HG03558 (cell line): ENCODE data around the gene GRAMD1B.

Experiments used
- ATAC-seq: cut with Tn5 transposase; IDR thresholded peaks from one replicate; pipeline ENCODE4 v1.9.1; 2021; ENCODE audit warnings: moderate number of reproducible peaks; ENCODE audit not compliant: unreplicated experiment; ENCODE audit errors: extremely low read depth

GRAMD1B gene

DNA sequence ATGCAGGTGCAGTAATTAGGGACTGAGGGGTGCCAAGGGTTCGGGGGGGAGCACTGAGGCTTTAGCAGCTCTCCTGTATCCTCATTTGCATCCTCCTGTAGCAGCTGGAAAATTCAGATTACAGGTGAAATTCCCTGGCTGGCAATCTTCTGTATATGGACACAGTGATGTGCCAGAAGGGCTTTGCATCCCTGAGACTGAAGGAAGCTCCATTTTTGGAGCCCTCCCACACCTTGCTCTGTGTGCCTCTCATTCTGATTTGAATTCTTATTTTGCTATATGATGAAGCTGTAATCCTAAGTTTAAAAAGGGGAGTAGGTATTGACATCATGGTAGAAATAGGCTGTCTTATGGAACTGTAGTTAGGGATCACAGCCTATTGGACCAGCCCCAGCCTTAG is 177.7 kb downstream of the GRAMD1B start:
- no peak for ATAC-seq

DNA sequence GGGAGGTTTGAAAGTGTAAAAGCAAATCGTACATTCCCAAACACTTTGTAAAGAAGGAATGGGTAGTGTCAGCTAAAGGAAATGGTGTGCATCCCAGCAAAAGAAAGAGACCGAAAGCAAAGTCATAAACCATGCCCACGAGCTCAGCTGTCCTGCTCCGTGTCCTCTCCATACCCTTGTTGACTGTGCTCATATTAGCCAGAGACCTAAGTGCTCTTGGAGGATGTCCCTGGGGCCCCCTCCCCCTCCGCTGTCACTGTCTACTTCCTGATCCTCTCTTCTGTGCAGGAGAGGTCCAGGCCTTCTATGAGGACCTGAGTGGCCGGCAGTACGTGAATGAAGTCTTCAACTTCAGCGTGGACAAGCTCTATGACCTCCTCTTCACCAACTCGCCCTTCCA is 178.3 kb downstream of the GRAMD1B start:
- no peak for ATAC-seq

DNA sequence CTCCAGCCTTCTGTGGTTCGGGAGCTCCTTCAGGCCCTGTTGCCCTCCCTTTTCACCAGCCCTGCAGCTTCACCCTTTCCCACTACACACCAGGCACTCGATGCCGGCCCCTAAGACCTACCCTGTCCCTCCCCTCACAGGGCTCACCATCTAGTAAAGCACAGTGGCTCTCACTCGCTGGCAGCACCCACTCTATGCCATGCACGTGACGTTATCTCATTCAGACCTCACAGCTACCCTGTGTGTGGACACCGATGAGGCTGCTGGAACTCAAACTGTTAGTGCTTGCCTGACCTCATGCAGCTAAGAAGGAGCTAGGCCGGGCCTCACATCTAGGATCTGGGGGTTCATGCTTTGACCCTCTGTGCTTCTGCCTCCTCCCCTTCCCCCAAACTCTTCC is 178.9 kb downstream of the GRAMD1B start:
- ATAC-seq: no peak

DNA sequence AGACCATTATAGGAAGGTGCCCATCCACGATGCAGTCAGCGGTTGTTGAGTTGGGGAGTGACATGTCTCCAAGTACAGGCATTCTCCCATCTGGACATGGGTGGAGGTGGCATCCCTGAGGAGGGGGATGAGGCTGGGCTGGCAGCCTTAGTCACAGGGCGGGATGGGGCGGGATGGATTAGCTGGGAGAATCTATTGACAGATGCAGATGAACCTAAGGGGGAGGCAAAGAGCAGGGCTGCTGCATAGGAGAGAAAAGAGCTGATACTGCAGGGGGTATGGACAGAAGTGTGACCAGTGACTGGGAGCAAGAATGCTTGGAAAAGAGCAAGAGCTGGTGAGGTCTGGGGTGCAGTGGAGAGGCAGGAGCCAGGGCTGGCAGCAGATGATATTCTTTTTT is 181.6 kb downstream of the GRAMD1B start:
- ATAC-seq: no peak

DNA sequence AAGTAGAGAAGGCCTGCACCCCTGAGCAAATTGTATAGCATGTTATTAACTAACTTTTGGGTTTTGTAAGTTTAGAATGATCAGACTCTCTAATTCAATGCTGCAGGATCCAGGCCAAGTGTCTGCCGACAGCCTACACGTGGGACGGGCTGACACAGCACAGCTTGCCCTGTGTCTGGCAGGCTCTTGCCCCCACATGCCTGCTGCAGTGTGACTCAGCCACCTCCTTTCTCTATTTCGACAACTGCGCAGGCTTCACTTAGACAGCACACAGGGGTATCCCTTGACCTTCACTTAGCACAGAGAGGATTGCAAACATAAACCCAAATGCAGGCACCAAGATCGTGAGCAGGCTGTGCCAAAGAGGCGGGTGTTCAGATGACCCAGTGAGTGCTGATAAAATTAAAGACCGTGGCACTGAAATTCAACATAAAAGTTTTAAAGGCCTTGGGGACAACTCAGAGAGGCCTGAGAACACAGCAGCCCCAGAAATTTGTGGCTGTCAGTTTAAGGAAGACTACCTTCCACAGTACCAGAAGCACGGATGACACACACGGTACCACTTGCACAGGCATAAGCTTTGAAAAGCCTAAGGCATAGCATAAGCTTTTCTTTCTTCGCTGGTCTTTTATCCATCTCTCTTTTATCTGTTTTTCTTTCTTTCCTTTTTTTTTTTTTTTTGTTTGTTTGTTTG is 186.6 kb downstream of the GRAMD1B start:
- no peak for ATAC-seq

DNA sequence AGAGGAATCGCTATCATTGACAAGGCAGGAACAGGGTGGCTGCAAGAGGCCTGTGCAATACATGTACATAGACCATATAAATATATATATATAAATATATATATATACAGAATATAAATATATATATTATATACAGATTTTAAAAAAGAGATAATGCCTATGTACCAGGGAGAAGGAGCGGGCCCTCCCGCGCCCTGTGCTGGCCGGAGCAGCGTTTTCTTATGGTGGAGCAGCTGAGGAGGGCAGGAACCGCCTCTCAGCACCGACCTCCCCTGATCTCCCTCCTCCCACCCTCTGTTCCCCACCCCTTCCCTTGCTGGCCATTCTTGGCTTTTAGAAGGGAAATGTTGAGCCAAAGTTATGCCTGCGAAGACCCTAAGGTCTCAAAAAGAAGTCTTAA is 192.5 kb downstream of the GRAMD1B start:
- ATAC-seq: no peak

DNA sequence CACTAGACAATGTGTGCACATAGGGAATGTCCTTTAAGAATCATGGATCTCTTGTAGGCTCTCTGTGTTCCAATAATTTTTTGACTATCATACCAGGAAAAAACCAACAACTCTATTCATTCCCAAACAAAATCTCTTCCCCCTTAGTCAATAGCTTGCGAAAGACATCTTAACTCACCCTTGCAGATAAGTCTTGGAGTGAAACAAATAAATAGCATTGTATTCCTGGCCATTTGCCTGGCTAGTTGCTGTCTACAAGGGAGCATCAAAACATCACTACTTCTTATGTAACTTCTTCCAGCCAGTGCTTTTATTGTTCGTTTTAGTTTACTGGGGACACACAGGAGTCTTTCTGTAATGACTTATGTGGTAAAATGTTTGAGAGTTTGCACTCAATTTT is 194.9 kb downstream of the GRAMD1B start:
- ATAC-seq: no peak

DNA sequence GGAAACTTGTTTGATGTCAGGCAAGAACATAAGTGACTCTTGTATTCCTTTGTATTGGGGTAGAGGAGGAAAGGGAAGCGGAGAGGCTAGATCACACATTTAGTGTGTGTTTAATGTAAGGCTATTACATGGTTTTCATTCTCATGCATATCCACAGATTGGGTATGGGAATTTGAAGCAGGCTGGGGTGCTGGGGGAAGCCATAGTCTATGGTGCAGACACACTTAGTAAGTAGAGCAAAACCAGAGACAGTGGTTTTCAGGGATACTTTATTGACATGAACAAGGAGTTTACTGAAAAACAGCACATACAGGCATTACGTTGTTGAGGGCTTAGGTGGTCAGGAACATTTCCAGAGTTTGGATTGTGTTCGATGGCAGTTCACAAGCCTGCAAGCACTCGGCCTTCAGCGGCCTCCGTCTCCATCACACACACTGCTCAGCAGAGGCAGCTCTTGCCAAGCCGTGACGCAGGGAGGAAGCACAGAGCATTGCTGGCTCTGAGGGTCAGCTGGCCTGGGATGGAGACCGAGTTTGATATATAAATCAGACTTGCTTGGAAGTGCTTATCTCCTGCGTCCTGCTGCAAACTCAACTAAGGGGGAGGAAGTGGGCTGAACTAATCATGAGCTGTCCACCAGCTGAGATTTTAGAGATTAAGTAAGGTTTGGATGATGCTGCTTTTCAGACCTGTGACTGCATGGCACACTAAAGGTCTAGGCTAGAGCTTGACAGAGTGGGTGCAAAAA is 199.0 kb downstream of the GRAMD1B start:
- ATAC-seq: no peak

DNA sequence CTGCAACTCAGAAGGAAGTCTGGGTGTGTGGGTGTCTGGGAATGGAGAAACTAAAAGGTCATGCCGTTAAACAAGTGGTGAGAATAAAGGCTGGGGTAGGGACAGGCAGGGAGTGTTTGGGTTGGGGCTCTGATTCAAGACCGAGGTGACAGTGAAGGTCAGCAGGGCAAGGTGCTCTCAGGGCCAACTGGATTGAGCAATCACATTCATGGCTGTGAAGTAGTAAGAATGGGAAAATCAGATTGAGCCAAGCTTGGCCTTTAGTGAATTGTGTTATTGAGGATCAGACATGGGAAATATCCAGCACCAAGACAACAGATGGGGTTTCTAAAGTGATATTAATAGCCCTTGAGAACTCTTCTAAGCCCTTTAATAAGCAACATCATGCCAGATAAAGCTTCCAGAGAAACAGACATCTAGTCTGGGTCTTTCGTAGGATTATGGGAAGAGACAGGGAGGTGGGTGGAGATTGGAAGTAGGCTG is 200.1 kb downstream of the GRAMD1B start:
- no peak for ATAC-seq

DNA sequence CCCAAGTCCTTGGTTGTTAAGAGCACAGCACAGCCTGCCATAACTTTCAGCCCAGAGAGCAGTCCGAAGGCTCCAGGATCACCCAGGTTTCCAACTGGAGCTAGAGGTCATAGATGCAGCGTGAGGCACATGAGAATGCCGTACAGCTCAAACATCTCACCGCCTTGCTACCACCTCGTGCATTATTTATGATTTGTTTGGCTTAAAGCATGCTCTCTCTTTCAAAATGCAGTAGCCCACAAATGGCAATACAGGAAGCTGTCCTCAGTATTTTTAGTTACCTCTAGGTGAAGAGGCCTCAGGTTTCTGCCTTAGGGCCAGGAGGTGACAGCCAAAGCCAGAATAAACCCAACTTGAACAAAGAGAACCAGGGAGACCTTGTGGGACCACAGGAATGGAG is 210.0 kb downstream of the GRAMD1B start:
- no peak for ATAC-seq

DNA sequence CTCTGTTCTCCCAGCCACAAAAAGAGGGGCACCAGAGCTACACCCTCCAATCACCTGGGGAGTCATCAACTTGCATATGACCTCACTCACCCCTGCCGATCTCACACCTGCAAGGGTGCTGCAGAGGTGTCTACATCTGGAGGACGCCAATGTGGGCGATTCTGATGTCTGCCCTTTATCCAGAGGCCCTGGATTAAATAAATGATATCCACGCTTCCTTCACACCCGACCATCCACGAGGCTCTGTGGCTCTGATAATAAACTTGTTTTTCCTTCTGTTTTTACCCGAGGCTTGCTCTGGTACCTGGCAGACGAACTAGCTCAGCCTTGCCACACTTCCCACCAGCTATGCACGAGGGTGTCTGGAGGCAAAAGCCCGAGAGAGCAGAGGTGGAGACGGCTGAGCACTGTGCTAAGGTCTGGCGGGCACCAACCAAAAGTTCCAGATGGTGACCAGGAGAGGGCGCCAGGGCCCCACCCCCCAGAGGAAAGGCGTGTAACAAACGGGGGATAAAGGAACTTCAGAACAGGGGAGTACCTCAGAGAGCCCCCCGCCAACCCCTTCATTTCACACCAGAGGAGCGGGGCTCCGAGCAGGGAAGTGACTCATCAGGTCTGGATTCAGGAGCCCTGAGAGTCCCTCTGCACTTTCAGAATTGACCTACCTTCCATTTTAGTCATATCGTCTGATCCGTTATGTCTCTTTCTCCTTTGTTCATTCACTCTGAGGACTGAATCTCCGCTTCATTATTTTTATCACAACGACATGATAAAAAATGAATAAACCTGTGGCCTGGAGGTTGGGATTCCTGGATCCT is 210.8 kb downstream of the GRAMD1B start:
- ATAC-seq: no peak

DNA sequence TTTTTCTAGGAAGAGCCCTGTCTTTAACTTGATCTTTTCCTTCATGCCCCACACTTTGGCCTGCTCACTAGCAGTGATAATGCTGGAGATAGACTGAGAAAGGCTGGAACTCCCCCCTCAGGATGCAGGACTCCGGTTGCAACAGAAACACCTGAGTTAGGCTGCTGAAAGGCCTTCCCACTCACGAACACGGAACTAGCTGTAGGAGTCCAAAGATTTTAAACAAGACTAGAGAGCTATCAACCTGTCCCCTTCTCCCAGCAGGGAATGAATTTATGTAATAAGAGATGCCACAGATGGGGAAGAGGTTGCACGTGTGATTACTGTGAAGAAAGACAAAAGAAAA is 211.4 kb downstream of the GRAMD1B start:
- ATAC-seq: no peak

DNA sequence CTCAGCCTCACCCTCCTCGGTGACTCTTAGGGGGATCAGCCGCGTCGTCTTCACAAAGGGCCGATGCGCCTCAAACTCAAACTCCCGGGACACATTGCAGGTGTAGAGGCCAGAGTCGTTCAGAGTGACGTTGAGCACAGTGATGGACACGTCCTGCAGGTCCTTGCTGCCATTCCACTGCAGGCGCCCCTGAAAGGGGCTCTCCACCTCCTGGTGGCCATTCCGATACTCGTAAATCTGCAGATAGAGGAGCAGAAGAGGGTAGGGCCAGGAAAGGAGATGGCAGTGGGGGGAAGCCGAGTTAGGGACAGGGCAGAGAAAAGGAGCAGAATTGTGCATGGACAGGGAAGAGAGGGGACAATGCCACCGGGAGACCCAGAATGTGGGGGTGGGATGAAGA is 212.4 kb downstream of the GRAMD1B start:
- no peak for ATAC-seq

DNA sequence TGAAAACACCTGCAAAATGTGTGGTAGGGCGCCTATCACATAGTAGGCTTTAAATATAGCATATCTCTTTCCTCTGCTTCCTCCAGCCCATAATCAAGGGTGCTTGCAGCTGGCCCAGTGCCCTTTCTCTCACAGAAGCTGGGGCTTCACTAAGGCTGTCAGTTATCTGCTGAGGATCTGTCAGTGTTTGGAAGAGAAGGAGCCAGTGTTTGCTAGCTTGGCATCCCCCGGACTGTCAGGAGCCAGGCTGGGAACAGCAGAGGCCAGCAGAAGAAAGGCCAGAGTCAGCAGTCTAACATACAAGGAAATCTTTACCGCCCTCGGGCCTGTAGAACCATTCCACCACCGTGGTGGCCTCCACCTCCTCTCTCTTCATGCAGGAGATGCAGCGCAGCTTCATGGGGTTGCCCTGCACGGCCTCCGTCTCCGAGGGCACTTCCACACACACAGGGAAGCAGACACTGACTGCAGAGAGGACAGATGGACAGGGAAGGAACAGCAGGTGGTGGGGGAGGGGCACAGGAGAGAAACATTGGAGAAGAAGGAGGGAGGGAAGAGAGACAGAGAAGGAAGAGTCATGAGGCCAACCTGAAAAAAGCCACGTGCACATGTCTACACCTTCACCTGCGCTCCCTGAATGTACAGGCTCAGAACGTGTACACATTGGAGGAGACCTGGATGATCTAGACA is 215.4 kb downstream of the GRAMD1B start:
- ATAC-seq: no peak

DNA sequence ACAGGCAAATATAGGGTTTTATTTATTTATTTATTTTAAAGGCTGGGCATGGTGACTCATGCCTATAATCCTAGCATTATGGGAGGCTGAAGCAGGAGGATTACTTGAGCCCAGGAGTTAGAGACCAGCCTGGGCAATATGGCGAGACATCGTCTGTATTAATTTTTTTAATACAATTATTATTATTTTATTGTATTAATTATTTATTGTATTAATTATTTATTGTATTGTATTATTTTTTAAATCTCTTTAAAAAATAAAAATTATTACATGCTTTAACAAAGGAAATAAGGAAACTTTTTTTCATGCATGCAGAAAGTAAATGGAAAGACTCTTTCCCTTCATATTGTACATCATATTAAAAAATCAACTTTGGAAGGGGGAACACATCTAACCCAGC is 220.8 kb downstream of the GRAMD1B start:
- no peak for ATAC-seq

DNA sequence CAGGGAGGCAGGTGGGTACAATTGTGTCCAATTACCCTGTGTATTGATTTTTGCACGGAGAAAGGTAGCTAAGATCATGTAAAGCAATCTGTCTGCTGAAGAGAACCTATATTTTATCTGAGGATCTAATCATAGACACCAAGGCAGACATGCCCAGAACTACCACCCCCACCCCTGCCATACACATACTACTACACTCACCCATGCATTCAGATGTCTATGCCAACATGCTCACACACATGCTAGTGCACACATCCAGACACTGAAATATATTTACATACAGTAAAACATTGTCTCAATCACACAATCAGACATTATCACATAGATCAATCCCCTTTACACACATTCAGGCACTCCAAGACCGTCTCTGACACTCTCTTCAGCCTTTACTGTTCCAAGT is 222.5 kb downstream of the GRAMD1B start:
- no peak for ATAC-seq

DNA sequence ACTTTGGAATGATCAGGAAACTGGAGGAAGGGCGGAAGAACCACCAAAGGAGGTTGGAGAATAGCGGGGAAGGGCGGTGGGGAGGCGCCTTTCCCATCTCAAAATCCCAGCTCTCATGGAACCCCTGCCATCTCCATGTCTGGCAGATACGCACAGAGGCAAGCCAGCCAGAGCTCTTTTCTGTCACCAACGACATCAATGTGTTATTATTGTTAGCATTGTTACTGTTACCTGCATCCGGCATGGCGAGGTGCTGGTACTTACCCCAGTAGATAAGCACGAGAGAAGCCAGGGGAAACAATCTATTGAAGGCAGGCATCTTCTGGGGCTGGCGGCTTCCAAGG is 223.4 kb downstream of the GRAMD1B start:
- no peak for ATAC-seq

DNA sequence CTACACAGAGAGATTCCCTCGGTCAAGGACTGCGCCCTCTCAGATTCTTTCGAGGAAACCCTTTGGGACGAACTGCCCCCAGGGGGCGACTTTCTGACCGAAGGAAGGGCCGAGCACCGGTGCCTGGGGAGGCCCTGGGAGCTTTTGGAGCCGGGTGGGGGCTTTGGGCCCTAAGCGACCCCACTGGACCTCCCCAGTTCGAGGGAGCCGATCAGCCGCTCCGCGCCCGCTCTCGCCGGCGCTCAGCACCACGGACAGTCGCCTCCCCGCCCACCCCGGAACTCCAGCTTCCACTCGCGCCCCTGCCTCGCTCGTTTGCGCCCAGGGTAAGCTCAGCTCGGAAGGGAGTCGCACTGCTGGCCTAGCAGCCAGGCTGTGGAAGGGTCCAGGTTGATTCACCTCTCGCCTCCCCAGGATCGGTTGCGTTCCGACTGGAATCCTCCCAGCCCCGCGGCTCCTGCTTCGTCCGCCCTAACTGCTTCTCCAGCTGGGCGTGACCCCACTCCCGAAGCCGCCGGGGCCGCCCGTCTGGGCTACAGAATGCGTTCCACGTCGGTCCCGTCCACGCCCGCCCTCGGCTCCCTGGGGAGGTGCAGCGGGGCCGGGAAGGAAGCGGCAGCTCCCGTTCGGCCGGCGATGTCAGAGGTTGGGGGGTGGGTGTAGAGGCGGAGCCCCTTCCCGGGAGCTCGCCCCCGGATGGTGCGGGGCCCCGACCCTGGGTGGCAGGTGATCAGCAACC is 223.9 kb downstream of the GRAMD1B start:
- ATAC-seq: no peak

DNA sequence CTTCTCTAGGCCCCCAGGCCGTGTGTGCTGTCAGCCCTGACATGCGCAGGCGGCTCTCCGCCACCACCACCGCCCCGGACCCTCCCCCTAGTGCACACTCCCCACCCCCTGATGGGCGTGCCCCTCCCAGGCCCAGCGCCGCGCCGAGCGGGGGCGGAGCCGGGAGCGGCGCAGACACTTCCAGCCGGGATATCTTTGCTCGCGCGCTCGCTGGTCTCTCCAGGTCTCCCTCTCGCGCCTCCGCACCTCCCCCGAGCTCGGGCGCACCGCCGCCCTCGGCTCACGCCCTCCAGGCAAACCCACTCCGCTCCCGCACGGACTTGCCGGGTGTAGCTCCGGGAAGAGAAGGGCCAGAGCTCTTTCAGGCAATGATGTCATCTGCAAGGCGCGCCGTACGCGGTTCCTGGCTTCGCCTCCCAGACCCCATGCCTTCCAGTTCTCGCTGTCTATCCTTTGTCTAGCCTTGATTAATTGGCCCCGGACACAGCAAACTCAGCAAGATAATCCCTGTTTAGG is 224.6 kb downstream of the GRAMD1B start, which contains the start of gene SCN3B:
Gene SCN3B (minus strand): TSS at position 59 of the 516 bp plus-strand sequence. CDS start 823 bp downstream, outside the sequence.
- ATAC-seq: no peak

DNA sequence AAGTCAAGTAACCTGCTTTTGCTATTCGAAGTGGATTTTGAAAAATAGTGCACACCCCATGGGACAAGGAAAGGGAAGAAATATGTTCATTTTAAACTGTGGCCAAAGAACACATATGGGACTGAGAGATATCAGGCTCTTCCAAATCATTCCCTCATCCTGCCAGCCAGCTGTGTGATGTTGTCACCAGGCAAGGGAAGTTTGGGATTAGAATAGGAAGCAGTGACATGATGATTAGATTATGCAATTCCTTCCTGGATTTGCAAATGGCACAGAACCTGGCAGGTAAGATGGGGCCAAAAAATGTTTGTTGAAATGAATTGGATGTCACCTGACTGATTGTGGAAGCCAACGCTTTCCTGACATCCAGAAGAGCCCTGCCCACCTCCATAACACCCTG is 229.2 kb downstream of the GRAMD1B start:
- ATAC-seq: no peak
